Esophagus muscularis mucosa (tissue), 4 donors: ENCODE results near the gene CEMIP2. TPM values are rescaled to one million over a fixed set of nuclear protein-coding genes. Genes with fewer than 3 reads are reported as not detected.
A peak's percentile ranks its signal among the peaks of the same experiment; 100 is the strongest.

ENCODE experiments used
- DNase-seq: peaks from one replicate; pipeline ENCODE4 v3.0.0-alpha.2; 2017; ENCODE audit errors: extremely low spot score
- H3K27ac ChIP-seq, 4 donors: fragments of 200-600 bp; sonication (generic); replicated peaks in 1 of 4; 1 replicate in 3 of 4; 2 replicates in 1 of 4; pipeline ENCODE4 v1.5.1; 2016 to 2019; ENCODE audit warnings: mild to moderate bottlenecking in 1 of 4
- H3K27me3 ChIP-seq, 4 donors: fragments of 200-600 bp; sonication (generic); one replicate each; pipeline versions ENCODE4 v1.5.1 to v1.6.0; 2016 to 2019
- H3K36me3 ChIP-seq, 4 donors: fragments of 200-600 bp; sonication (generic); one replicate each; pipeline ENCODE4 v1.5.1; 2016 to 2019
- H3K4me1 ChIP-seq, 4 donors: fragments of 200-600 bp; sonication (generic); one replicate each; pipeline ENCODE4 v1.5.1; 2016 to 2019
- H3K4me3 ChIP-seq, 4 donors: fragments of 200-600 bp; sonication (generic); 1 replicate in 2 of 4; 2 replicates in 2 of 4; pipeline ENCODE4 v1.5.1; 2016 to 2019; ENCODE audit warnings: mild to moderate bottlenecking in 4 of 4, moderate library complexity in 1 of 4
- H3K9me3 ChIP-seq, 4 donors: fragments of 200-600 bp; sonication (generic); 1 replicate in 3 of 4; 2 replicates in 1 of 4; pipeline ENCODE4 v1.5.1; 2016 to 2019
- CTCF ChIP-seq, 3 experiments: fragments of 200-600 bp in 2 of 3; fragments of 450-650 bp in 1 of 3; sonication (generic) in 2 of 3; IDR thresholded peaks; one replicate each; pipeline ENCODE4 v1.5.1; 2017 to 2019; ENCODE audit warnings: antibody characterized with exemption in 3 of 3, mild to moderate bottlenecking in 2 of 3, moderate library complexity in 1 of 3
- EP300 ChIP-seq: sonication (generic); formaldehyde crosslinking; IDR thresholded peaks from one replicate; pipeline ENCODE4 v1.6.1; 2017; ENCODE audit warnings: antibody characterized with exemption
- POLR2A ChIP-seq: fragments of 450-650 bp; IDR thresholded peaks from one replicate; pipeline ENCODE4 v1.6.1; 2017; ENCODE audit warnings: antibody characterized with exemption, moderate library complexity, mild to moderate bottlenecking, low read depth
- POLR2AphosphoS5 ChIP-seq, 2 donors: sonication (generic); formaldehyde crosslinking; IDR thresholded peaks; one replicate each; pipeline ENCODE4 v1.6.1; 2017; ENCODE audit warnings: antibody characterized with exemption in 2 of 2
- WGBS: methylation state at CpG from one replicate; pipeline ENCODE4 v1.1.5; 2018; 5-methylcytosine and 5-hydroxymethylcytosine counted together
- intact Hi-C: fragments of 100-400 bp; cut with DNase I; formaldehyde crosslinking; loops from one replicate; pipeline ENCODE4 v1.15.1; 2023
- total RNA-seq, 4 donors: library from RNA; depleted of rRNA; stranded (reverse); fragments of >200 nt; gene quantifications; one replicate each; pipeline versions ENCODE4 v1.1.0 to v1.2.1, GENCODE V29; 2016

CEMIP2 gene
- total RNA-seq, 4 donors from 2014 or later, result 18.5 to 144 (median 26.8) TPM

GRCh38 chr9:71760901-71761300, 7.4 kb downstream of the CEMIP2 start:
- Histone ChIP-seq H3K9me3 (no peaks in the 10 kb centered on the region), H3K4me1 (peaks cover 9 to 58% (median 47%) of the 10 kb centered on the region in 4 donors), H3K27ac (no peak overlapping the region), H3K36me3 (no peaks in the 10 kb centered on the region), H3K27me3 (no peaks in the 10 kb centered on the region), H3K4me3 (no peak overlapping the region)
- peak; percentile 68 for DNase-seq
- WGBS, result 66% methylated on average over 5 of the region's 5 CpGs
- TF ChIP-seq POLR2AphosphoS5 (IDR thresholded peaks at IDR 0.05), result no peak
- TF ChIP-seq POLR2A, result no peak
- no peak for TF ChIP-seq CTCF (IDR thresholded peaks at IDR 0.05)
- TF ChIP-seq EP300, result no peak
- intact Hi-C loops, result loop anchor here (10.0 kb wide), 1 partner anchor 76 kb away; no protein-coding TSS in a partner anchor

- no peaks in the 10 kb centered on the region for H3K9me3 ChIP-seq
- peak; percentile 37 for DNase-seq
- intact Hi-C loops, result no loop called here
- 82% methylated on average over 2 of the region's 2 CpGs for WGBS
- H3K4me1 ChIP-seq, result peaks cover 6 to 37% (median 27%) of the 10 kb centered on the region in 4 donors
- no peaks in the 10 kb centered on the region for H3K27me3 ChIP-seq
- no peak overlapping the region for H3K27ac ChIP-seq
- H3K36me3 ChIP-seq, result no peaks in the 10 kb centered on the region
- TF ChIP-seq EP300 (no peak), CTCF (IDR thresholded peaks at IDR 0.05) (no peak), POLR2AphosphoS5 (IDR thresholded peaks at IDR 0.05) (no peak), POLR2A (no peak)
- no peak overlapping the region for H3K4me3 ChIP-seq
Observed at GRCh38 chr9:71758785-71759184, 9.5 kb downstream of the CEMIP2 start.

- peaks cover 6 to 34% (median 22%) of the 10 kb centered on the region in 4 donors for H3K4me1 ChIP-seq
- intact Hi-C loops, result no loop called here
- TF ChIP-seq CTCF (IDR thresholded peaks at IDR 0.05) (no peak), POLR2AphosphoS5 (IDR thresholded peaks at IDR 0.05) (no peak), EP300 (no peak), POLR2A (no peak)
Observed at GRCh38 chr9:71758277-71758676, 10.0 kb downstream of the CEMIP2 start.

GRCh38 chr9:71756753-71757152, 11.6 kb downstream of the CEMIP2 start:
- no peak for DNase-seq
- Histone ChIP-seq H3K36me3 (no peaks in the 10 kb centered on the region), H3K4me3 (no peak overlapping the region), H3K4me1 (peaks cover 6 to 34% (median 20%) of the 10 kb centered on the region in 4 donors), H3K27ac (no peak overlapping the region), H3K27me3 (no peaks in the 10 kb centered on the region), H3K9me3 (no peaks in the 10 kb centered on the region)
- intact Hi-C loops, result no loop called here
- 94% methylated on average over 1 of the region's 1 CpG for WGBS
- TF ChIP-seq CTCF (IDR thresholded peaks at IDR 0.05) (no peak), POLR2AphosphoS5 (IDR thresholded peaks at IDR 0.05) (no peak), EP300 (no peak), POLR2A (no peak)

More at GRCh38 chr9:71758277-71758676, 10.0 kb downstream of the CEMIP2 start:
- no peak overlapping the region for H3K27ac ChIP-seq
- 89% methylated on average over 4 of the region's 4 CpGs for WGBS
- H3K27me3 ChIP-seq, result no peaks in the 10 kb centered on the region
- no peak overlapping the region for H3K4me3 ChIP-seq
- H3K36me3 ChIP-seq, result no peaks in the 10 kb centered on the region
- no peaks in the 10 kb centered on the region for H3K9me3 ChIP-seq
- no peak for DNase-seq

GRCh38 chr9:71755869-71756268, 12.4 kb downstream of the CEMIP2 start:
- WGBS, result 100% methylated on average over 1 of the region's 1 CpG
- TF ChIP-seq EP300 (no peak), CTCF (IDR thresholded peaks at IDR 0.05) (no peak), POLR2A (no peak), POLR2AphosphoS5 (IDR thresholded peaks at IDR 0.05) (no peak)
- intact Hi-C loops, result no loop called here

More at GRCh38 chr9:71755869-71756268, 12.4 kb downstream of the CEMIP2 start:
- no peak overlapping the region for H3K27ac ChIP-seq
- H3K36me3 ChIP-seq, result no peaks in the 10 kb centered on the region
- no peak overlapping the region for H3K4me3 ChIP-seq
- H3K4me1 ChIP-seq, result peaks cover 6 to 33% (median 14%) of the 10 kb centered on the region in 4 donors
- no peaks in the 10 kb centered on the region for H3K9me3 ChIP-seq
- H3K27me3 ChIP-seq, result no peaks in the 10 kb centered on the region
- DNase-seq, result no peak
